Left renal pelvis (tissue), 4 donors: ENCODE results near the gene GIPR. TPM values are rescaled to one million over a fixed set of nuclear protein-coding genes. Genes with fewer than 3 reads are reported as not detected.

Experiments
- DNase-seq, 4 donors: peaks; one replicate each; pipeline ENCODE4 v3.0.0-alpha.2; 2013; ENCODE audit warnings: low read depth in 4 of 4, low spot score in 3 of 4
- polyA plus RNA-seq, 4 donors: library from polyadenylated mRNA; unstranded; fragments of 120-200 nt; gene quantifications; one replicate each; pipeline ENCODE4 v1.2.1, GENCODE V29; 2013; ENCODE audit not compliant: insufficient read length in 4 of 4

Gene GIPR
- polyA plus RNA-seq, 4 donors, result 0.33 to 1.2 (median 0.56) TPM

DNA sequence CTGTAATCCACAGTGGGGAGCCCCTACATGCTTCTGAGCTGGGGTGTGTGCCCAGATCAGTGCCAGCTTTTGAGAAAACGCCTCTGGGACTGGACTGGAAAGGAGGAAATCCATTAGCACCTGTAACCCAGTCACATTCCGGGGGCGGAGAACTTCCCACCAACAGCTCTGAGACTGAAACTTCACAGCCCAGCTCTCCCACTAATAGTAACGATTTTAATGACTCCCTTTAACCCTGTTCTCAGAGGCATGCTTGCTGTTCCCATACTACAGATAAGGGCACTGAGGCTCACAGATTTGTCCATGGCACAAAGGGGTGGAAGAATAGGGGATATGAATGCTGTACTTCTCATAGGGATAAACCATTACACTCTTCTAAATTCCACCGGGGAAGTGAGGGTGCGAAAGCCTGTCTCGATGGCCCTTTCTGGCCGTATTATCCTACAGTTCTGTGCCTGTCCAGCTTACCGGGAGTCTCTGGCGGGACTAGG, 61.8 kb downstream of the GIPR start:
- DNase-seq, result no peak

DNA sequence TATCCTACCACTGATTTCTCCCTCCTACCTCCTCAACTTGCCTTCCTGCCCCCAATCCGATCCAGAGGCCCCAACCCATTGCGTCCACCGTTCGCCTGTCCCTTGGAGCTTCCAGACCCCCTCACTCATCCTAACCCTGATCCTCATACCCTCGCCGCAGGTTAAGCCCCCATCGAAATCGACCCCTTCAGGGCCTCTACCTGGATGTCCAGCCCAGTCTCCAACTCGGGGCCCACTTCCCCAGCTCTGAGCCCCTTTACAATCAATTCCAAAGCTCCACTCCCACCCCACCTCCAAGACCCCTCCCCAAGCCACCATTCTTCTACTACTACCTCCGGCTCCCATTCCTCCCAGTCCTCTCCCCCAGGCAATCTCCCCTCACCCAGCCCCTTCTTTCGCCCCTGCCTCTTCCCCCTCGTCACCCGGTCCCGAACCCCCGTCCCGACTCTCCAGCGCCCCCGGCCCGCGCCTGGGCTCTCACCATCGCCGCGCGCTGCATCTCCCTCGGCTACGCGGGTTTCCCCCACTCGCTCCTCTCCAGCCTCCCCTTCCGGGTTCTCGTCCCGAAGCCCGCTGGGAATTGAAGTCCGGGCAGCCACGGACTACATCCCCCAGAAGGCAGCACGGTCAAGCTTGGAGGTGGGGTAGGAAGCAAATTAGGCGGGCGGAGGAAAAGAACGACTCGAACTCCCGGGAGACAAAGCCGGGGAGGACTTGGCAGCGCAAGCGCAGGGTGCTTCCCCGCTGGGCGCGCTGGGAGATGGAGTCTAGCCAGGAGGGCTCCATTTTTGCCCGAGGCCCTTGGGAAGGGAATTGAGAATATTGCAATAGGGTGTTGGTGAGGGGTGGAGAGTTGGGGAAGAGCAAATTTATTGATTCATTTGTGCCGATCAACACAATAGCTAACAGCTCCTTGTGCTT, 62.6 kb downstream of the GIPR start, which contains the start of gene FBXO46:
FBXO46 (minus strand) TSS at position 529 of the 921 bp plus-strand sequence. CDS start 17,401 bp downstream, outside the sequence.
- peak; percentile 93 to 97 (median 96) for DNase-seq

Other genes starting within 250 kb of the GIPR start
- gene ERCC1, start 244.3 kb upstream of the GIPR start, polyA plus RNA-seq, result 10 to 100 TPM; 70.0 to 92.5 (median 79.3) TPM
- gene FOSB, start 200.2 kb upstream of the GIPR start, polyA plus RNA-seq, result 1,000 to 10,000 TPM in 1 of 4 donors, 10 to 100 TPM in 1, 1 to 10 TPM in 2; 4.3 to 1,673 (median 9.8) TPM
- gene RTN2, start 171.2 kb upstream of the GIPR start, polyA plus RNA-seq, result 10 to 100 TPM in 1 of 4 donors, 1 to 10 TPM in 3; 7.3 to 11.7 (median 8.2) TPM
- under 1 TPM in 3 of 4 donors, not detected in 1; 0.20 to 0.71 (median 0.56) TPM for gene PPM1N, start 169.8 kb upstream of the GIPR start, polyA plus RNA-seq
- gene VASP, start 160.7 kb upstream of the GIPR start, polyA plus RNA-seq, result 10 to 100 TPM; 41.8 to 58.4 (median 53.4) TPM
- gene OPA3, start 83.4 kb upstream of the GIPR start, polyA plus RNA-seq, result 10 to 100 TPM in 2 of 4 donors, 1 to 10 TPM in 2; 6.4 to 10.9 (median 10.1) TPM
- gene GPR4, start 66.0 kb upstream of the GIPR start, polyA plus RNA-seq, result 1 to 10 TPM; 2.9 to 5.1 (median 4.3) TPM
- gene EML2, start 28.8 kb upstream of the GIPR start, polyA plus RNA-seq, result 10 to 100 TPM; 13.8 to 29.3 (median 19.0) TPM
- gene SNRPD2, start 23.7 kb downstream of the GIPR start, polyA plus RNA-seq, result 100 to 1,000 TPM; 276 to 346 (median 299) TPM
- 10 to 100 TPM in 1 of 4 donors, 1 to 10 TPM in 3; 4.6 to 12.1 (median 8.0) TPM for gene QPCTL, start 24.4 kb downstream of the GIPR start, polyA plus RNA-seq
- 10 to 100 TPM; 12.4 to 23.2 (median 13.2) TPM for gene FBXO46, start 62.7 kb downstream of the GIPR start, polyA plus RNA-seq
- gene MEIOSIN, start 65.2 kb downstream of the GIPR start, polyA plus RNA-seq, result not detected
- 10 to 100 TPM; 15.9 to 32.4 (median 25.9) TPM for gene SIX5, start 101.0 kb downstream of the GIPR start, polyA plus RNA-seq
- gene DMPK, start 114.3 kb downstream of the GIPR start, polyA plus RNA-seq, result 10 to 100 TPM; 32.8 to 69.8 (median 48.1) TPM
- 10 to 100 TPM; 25.4 to 47.1 (median 33.7) TPM for gene DMWD, start 124.6 kb downstream of the GIPR start, polyA plus RNA-seq
- gene RSPH6A, start 147.1 kb downstream of the GIPR start, polyA plus RNA-seq, result not detected
- gene SYMPK, start 194.9 kb downstream of the GIPR start, polyA plus RNA-seq, result 10 to 100 TPM; 43.0 to 81.4 (median 55.5) TPM
- under 1 TPM; 0.11 to 0.76 (median 0.31) TPM for gene FOXA3, start 196.1 kb downstream of the GIPR start, polyA plus RNA-seq
- 10 to 100 TPM; 16.4 to 28.2 (median 18.8) TPM for gene IRF2BP1, start 217.9 kb downstream of the GIPR start, polyA plus RNA-seq
- 1 to 10 TPM; 3.5 to 7.6 (median 4.3) TPM for gene MYPOP, start 234.4 kb downstream of the GIPR start, polyA plus RNA-seq
- gene NANOS2, start 246.6 kb downstream of the GIPR start, polyA plus RNA-seq, result not detected